ENCODE results near the gene MAN2B1.
"Not testable (repeated sequence)": the region's sequence is repeated elsewhere in the genome, so short reads cannot be mapped to it uniquely, and the experiment has no call there.

MAN2B1 gene

DNA sequence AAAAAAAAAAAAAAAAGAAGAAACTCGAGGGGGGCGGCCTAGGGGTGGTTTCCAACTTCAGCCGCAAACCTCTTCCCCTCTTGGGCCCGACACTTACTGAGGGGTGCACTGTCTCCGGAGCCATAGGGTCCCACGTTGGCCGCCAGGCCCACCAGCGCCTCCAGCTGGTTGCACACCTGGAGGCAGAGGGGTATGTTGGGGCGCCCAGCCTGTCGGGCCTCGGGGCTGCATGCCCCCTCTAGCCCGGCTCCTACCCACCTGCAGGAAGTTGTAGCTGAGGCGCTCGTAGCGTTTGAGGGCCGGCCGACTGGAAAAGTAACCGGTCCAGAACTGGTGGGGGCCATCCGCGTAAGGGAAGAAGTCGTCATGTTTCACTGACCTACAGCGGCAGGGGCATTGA, 8.6 kb downstream of the MAN2B1 start:
- no peak for DNase-seq (ENCODE audit: low read depth)

DNA sequence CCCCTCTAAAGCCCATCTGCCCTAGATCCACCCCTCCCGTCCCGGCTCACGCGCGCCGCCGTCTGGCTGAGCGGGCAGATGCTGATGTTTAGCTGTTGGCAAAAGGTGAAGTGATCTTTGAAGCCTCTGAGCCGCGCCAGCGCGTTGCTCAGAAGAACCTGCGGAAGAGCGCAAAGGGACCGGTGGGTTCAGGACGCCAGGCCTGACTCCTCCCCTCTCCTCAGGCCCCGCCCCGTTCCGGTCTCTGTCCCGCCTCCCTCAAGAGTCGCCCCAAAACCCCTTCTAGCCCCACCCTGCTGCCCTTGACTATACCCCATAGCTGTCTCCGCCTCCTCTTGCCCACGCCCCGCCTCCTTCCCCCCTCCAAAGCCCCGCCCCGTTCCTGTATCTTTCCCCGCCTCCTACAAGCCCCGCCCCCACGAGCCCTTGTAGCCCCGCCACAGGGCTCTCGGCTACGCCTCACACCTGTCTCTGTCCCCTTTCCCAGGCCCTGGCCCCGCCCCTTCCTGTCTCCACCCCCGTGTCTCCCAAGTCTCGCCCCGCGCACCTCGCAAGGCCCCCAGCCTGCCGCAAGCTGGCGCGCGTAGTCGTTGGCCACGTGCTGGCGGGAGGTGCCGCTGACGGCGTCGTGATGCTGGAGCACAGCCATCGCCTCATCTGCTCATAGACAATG, 9.5 kb downstream of the MAN2B1 start:
- DNase-seq (ENCODE audit: low read depth), result no peak

DNA sequence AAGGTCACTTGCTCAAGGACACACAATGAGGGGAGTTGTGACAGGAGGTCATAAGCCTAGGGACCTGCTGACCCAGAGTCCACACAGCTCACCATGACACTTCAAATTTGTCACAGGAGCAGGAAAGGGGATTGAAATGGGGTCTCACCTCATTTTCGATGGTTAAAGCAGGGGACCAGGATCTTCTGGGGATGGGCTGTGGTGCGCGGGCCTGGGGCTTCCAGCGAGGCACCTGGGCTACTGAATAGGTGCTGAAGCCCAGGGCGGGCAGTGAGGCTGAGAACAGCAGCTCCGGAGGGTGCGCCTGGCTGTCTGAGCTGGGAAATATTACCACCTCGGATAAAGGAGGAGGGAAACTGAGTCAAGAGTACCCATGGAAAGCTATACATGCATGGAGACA, 11.0 kb downstream of the MAN2B1 start:
- no peak for DNase-seq (ENCODE audit: low read depth)

DNA sequence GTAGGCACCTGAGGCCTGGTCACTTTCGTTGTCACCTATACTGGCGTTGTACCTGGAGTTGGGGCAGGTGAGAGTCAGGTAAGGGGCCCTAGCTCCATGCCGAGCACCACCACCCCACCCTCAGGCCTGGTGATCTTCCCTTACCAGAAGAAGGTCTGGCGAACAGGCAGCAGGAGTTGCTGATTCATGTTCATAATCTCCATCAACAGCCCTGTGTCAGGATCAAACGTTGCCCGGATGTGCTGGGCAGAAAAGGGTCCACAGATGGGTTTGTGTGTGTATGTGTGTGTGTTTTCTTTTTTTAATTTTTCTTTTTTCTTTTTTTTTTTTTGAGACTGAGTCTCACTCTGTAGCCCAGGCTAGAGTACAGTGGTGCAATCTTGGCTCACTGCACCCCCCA, 14.3 kb downstream of the MAN2B1 start:
- no peak for DNase-seq (ENCODE audit: low read depth)

- DNase-seq (ENCODE audit: low read depth), result no peak
Measured at GRCh38 chr19:12649941-12650340, 16.6 kb downstream of the MAN2B1 start.

GRCh38 chr19:12648088-12648487, 18.5 kb downstream of the MAN2B1 start:
- no peak for DNase-seq (ENCODE audit: low read depth)

DNA sequence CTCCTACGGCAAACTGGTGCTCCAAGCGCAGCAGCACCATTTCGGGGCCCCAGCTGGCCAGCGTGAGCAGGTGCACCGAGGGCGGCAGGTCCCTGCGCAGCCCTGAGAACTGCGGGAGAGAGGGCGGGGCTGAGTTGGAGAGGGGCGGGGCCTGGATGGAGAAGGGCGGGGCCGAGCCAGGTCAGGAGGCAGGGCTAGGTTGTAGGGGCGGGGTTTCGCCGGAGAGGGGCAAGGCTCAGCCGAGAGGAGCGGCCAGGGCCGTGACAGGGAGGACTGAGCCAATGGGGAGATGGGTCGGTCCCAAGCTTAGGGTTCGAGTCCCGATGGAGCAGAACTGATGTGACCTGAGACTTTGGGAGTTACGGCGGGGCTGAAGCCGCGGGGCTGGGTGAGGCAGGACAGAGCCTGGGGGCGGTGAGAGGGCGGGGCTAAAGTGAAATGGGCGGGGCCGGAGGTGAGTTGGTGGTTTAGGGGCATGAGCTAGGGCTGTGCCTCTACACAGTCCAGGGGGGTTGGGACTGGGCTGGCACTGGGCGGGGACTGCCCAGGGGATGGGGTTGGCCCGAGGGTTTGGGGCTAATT, 19.0 kb downstream of the MAN2B1 start:
- DNase-seq (ENCODE audit: low read depth), result no peak

- DNase-seq (ENCODE audit: low read depth), result no peak
Measured at GRCh38 chr19:12647047-12647446, 19.5 kb downstream of the MAN2B1 start.

DNA sequence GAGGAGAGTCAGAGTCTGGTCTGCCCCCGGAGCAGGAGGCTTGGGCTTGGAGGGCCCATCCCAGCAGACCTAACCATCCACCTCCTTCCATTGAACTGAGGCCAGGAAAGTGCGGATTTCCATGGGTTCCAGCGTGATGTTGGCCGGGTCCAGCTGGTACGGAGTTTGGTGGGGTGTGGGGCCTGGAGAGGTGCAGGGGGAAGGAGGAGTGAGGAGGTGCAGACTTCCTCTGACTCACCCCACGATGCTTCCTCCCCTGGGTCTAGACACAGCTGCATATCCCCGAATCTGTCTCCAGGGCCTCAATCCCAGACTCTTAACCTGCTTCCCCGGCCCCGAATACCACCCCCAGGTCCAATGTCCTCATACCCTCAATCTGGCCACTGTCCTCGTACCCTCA, 20.0 kb downstream of the MAN2B1 start:
- DNase-seq (ENCODE audit: low read depth), result no peak

DNA sequence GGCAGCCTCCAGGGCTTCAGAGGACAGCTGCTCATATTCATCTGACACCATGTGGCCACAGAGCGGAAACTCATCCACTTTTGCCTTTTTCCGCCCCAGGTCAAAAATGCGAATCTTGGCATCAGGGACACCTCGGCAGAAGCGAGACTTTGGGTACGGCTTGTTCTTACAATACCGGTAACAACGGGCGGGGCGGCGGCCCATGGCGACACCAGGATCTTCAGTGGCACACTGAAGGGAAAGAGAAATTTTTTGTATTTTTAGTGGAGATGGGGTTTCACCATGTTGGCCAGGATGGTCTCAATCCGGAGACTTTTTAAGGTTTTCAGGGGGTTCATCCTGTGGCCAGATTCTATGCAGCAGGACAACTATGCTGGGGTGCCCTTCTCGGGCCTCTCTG, 22.8 kb downstream of the MAN2B1 start:
- DNase-seq (ENCODE audit: low read depth), result not testable (repeated sequence)

DNA sequence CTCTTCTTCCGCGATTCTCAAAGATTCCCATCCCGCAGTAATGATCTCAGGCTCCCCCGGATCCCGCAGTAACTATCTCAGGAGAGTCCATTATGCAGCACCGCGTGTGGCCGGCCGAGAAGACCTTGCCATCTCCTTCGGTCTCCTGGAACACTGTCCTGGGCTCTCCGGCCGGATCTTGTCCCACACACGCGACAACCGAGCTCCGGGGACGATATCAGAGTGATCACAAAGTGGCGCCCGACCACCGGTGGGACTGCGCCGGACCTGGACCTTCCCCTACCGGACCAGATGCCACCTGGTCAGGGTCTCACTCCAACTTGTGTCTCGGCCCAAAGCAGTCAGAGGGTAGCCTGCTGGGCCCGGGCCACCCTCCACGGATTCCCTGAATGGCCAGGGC, 24.0 kb downstream of the MAN2B1 start:
- no peak for DNase-seq (ENCODE audit: low read depth)

DNA sequence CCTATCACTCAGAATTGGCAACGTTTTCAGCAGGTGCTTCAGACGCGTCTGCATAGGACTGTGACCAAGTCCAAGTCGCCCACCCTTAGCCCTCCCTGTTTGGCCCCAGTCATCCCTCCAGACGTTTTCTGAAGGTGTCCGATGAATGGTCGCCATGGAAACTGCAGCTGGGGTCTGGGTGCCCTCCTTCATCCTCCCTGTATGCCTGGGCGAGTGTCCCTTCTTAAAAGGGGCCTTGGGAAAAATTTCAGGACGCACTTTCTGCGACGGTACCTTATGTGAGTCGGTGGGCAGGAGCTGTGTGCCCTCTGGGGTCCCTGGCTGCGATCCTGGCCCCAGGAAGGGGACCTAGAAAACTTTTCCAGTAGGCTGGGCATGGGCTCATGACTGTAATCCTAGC, 25.1 kb downstream of the MAN2B1 start:
- DNase-seq (ENCODE audit: low read depth), result no peak

DNA sequence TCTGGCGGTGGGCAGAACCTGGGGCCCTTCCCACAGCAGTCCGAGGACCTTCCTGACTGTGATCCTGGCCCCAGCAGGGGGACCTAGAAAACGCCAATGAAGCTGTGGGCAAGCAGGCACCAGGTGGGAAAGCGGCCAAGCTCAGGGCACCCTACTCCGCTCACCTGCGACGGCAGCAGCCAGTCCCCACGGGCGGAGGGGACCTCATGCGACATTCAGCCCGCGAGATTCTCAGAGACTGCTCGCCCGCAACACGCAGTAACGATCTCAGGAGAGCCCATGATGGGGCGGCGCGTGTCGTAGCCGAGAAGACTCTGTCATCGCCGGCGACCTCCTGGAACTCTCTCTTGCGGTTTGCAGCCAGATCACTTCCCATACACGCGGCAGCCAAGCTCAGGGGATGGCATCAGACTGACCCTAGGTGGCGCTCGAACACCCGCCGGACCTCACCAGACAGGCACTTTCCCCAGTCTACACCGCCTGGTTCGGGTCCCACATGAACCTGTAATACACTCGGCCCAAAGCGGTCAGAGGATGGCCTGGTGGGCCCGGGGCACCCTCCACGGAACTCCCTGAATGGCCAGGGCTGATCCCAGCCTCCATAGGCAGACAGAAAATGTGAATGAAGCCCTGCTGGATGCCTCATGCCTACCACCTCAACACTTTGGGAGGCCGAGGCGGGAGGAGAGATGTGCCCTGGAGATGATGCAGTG, 26.5 kb downstream of the MAN2B1 start:
- DNase-seq (ENCODE audit: low read depth), result peak; percentile 48

GRCh38 chr19:12638611-12639182, 27.8 kb downstream of the MAN2B1 start:
- no peak for DNase-seq (ENCODE audit: low read depth)

GRCh38 chr19:12636631-12637030, 29.9 kb downstream of the MAN2B1 start:
- DNase-seq (ENCODE audit: low read depth), result no peak

- no peak for DNase-seq (ENCODE audit: low read depth)
Measured at GRCh38 chr19:12629215-12629614, 37.3 kb downstream of the MAN2B1 start.

DNA sequence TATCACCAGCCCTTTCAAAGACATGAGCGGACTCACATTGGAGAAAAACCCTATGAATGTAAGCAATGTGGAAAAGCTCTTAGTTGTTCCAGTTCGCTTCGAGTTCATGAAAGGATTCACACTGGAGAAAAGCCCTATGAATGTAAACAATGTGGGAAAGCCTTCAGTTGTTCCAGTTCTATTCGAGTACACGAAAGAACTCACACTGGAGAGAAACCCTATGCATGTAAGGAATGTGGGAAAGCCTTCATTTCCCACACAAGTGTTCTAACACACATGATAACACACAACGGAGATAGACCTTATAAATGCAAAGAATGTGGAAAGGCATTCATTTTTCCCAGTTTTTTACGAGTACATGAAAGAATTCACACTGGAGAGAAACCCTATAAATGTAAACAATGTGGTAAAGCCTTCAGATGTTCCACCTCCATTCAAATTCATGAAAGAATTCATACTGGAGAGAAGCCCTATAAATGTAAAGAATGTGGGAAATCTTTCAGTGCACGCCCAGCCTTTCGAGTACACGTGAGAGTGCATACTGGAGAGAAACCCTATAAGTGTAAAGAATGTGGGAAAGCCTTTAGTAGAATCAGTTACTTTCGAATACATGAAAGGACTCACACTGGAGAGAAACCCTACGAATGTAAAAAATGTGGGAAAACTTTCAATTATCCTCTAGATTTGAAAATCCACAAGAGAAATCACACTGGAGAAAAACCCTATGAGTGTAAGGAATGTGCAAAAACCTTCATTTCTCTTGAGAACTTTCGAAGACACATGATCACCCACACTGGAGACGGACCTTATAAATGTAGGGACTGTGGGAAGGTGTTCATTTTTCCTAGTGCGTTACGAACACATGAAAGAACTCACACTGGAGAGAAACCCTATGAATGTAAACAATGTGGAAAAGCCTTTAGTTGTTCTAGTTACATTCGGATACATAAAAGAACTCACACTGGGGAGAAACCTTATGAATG, 38.2 kb downstream of the MAN2B1 start:
- no peak for DNase-seq (ENCODE audit: low read depth)

GRCh38 chr19:12626958-12627357, 39.6 kb downstream of the MAN2B1 start:
- no peak for DNase-seq (ENCODE audit: low read depth)

DNA sequence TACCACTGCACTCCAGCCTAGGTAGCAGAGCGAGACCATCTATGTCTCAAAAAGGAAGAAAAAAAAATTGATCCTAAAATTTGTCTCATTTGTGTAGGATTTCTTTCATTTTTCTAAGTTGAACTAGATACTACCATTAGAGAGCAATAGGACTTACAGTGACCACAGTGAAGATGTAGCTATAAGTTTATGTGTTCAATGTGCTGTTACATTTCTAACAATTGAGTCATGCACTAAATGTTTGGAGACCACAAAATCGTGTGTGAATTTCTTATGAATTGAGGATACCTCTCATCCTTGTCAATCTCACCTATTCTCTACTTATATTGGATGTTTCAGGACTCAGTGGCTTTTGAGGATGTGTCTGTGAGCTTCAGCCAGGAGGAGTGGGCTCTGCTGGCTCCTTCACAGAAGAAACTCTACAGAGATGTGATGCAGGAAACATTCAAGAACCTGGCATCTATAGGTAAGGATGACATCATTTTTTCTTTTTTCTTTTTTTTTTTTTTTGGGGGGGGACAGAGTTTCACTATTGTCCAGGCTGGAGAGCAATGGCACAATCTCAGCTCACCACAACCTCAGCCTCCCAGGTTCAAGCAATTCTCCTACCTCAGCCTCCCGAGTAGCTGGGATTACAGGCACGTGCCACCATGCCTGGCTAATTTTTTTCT, 43.0 kb downstream of the MAN2B1 start:
- DNase-seq (ENCODE audit: low read depth), result no peak

- DNase-seq (ENCODE audit: low read depth), result not testable (repeated sequence)
Measured at GRCh38 chr19:12621253-12622024, 45.1 kb downstream of the MAN2B1 start.

DNA sequence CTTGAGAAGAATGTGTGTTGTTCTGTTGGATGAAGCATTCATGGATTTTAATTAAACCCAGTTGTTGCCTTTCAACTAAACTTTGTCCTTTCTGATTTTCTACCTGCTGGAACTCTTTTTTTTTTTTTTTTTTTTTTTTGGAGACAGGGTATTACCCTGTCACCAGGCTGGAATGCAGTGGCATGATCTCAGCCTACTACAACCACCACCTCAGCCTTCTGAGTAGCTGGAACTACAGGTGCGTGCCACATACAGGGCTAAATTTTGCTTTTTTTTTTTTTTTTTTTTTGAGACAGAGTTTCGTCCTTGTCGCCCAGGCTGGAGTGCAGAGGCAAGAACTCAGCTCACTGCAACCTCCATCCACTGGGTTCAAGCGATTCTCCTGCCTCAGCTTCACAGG, 48.9 kb downstream of the MAN2B1 start:
- DNase-seq (ENCODE audit: low read depth), result no peak
